Upper lobe of left lung (tissue), 6 donors: ENCODE results near the gene TRNP1. TPM values are rescaled to one million over a fixed set of nuclear protein-coding genes. Genes with fewer than 3 reads are reported as not detected.

ENCODE experiments used
- ATAC-seq, 2 donors: fragments of 200-7000 bp; cut with Tn5 transposase; one replicate each; pipeline ENCODE4 v1.9.1; 2022; ENCODE audit warnings: mild to moderate bottlenecking in 2 of 2, moderate library complexity in 2 of 2; ENCODE audit not compliant: low FRiP score in 2 of 2
- DNase-seq, 2 donors: peaks; one replicate each; pipeline ENCODE4 v3.0.0-alpha.2; 2019 to 2020
- H3K27ac ChIP-seq, 4 donors: fragments of 200-600 bp; sonication (generic); one replicate each; pipeline ENCODE4 v1.5.1; 2016 to 2019
- H3K27me3 ChIP-seq, 4 donors: fragments of 200-600 bp; sonication (generic); one replicate each; pipeline ENCODE4 v1.5.1; 2017 to 2019
- H3K36me3 ChIP-seq, 4 donors: fragments of 200-600 bp; sonication (generic); one replicate each; pipeline ENCODE4 v1.5.1; 2016 to 2019
- H3K4me1 ChIP-seq, 4 donors: fragments of 200-600 bp; sonication (generic); one replicate each; pipeline ENCODE4 v1.5.1; 2018 to 2019
- H3K4me3 ChIP-seq, 4 donors: fragments of 200-600 bp; sonication (generic); one replicate each; pipeline ENCODE4 v1.5.1; 2017 to 2019; ENCODE audit warnings: mild to moderate bottlenecking in 2 of 4, moderate library complexity in 1 of 4
- H3K9me3 ChIP-seq, 4 donors: fragments of 200-600 bp; sonication (generic); one replicate each; pipeline ENCODE4 v1.5.1; 2018 to 2019
- EP300 ChIP-seq, 4 donors: sonication (generic); formaldehyde crosslinking; IDR thresholded peaks; one replicate each; pipeline ENCODE4 v1.5.1; 2017; ENCODE audit warnings: antibody characterized with exemption in 4 of 4, control low read depth in 2 of 4
- POLR2A ChIP-seq, 4 donors: fragments of 450-650 bp; IDR thresholded peaks; one replicate each; pipeline ENCODE4 v1.5.1; 2016 to 2017; ENCODE audit warnings: antibody characterized with exemption in 4 of 4, mild to moderate bottlenecking in 2 of 4
- POLR2AphosphoS5 ChIP-seq, 2 donors: sonication (generic); formaldehyde crosslinking; IDR thresholded peaks; one replicate each; pipeline ENCODE4 v1.5.1; 2017; ENCODE audit warnings: antibody characterized with exemption in 2 of 2
- WGBS, 2 donors: methylation state at CpG; one replicate each; pipeline ENCODE4 v1.1.5; 2017 to 2018; 5-methylcytosine and 5-hydroxymethylcytosine counted together
- total RNA-seq, 6 donors: library from RNA; depleted of rRNA in 4 of 6; stranded (reverse); fragments of >200 nt in 4 of 6; gene quantifications; one replicate each; pipeline versions ENCODE4 v1.1.0 to v1.2.1, GENCODE V29; 2016 to 2021
- TF ChIP-seq, protein P1 (sequence below), 6 experiments: fragments of 450-650 bp in 4 of 6; fragments of 200-600 bp in 2 of 6; sonication (generic) in 2 of 6; IDR thresholded peaks; one replicate each; pipeline ENCODE4 v1.5.1; 2016 to 2019; ENCODE audit warnings: antibody characterized with exemption in 6 of 6
- donor health status: DM: no; HTN: no; CAD: no; lungs with moderate emphysema.
- donor health status: DM: no; HTN: yes; CAD: no; lungs with severe emphysema.

Gene TRNP1
- total RNA-seq, 6 donors from 2014 or later = 9.1 to 38.0 (median 26.0) TPM

DNA sequence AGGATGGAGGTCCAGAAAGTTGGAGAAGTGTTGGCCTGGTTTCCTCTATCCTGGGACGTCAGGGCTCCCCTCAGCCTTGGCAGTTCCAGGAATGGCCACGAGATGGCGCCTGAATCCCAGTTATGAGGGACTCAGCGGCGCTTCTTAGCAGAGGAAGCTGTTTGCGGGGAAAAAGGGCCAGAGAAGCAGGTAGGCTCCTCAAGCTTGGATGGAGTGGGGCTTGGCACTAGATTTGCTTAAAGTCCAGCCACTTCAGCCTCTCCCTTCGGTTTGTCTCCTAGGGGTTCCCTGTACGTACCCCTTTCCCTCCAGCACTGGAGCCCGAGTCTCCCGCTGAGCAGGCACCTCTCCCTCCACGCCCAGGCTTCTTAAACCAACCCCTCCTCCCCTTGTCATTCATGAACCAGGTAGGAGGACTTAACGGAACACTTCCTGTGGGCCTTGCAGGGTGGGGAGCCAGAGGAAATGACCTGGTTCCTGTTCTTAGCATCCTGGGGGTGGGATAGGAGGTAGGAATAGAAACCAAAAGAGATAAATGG is 51.2 kb downstream of the TRNP1 start:
- WGBS, 2 donors = 6 to 7% methylated on average over 12 of the region's 12 CpGs
- Histone ChIP-seq H3K4me3 (peak overlapping the region in 3 of 4 donors; percentile 16 to 40 (median 34)), H3K27me3 (no peaks in the 10 kb centered on the region), H3K4me1 (peaks cover 11 to 19% (median 15%) of the 10 kb centered on the region in 4 donors), H3K36me3 (no peaks in the 10 kb centered on the region), H3K9me3 (no peaks in the 10 kb centered on the region), H3K27ac (peak overlapping the region; percentile 22 to 63 (median 30))
- peak in 1 of 2 donors; percentile 91 for DNase-seq
- ATAC-seq = peak; percentile 93 to 94
- TF ChIP-seq POLR2AphosphoS5 (IDR thresholded peaks at IDR 0.05) (no peak), POLR2A (IDR thresholded peaks at IDR 0.05) (no peak)
- TF ChIP-seq, protein P1, sequence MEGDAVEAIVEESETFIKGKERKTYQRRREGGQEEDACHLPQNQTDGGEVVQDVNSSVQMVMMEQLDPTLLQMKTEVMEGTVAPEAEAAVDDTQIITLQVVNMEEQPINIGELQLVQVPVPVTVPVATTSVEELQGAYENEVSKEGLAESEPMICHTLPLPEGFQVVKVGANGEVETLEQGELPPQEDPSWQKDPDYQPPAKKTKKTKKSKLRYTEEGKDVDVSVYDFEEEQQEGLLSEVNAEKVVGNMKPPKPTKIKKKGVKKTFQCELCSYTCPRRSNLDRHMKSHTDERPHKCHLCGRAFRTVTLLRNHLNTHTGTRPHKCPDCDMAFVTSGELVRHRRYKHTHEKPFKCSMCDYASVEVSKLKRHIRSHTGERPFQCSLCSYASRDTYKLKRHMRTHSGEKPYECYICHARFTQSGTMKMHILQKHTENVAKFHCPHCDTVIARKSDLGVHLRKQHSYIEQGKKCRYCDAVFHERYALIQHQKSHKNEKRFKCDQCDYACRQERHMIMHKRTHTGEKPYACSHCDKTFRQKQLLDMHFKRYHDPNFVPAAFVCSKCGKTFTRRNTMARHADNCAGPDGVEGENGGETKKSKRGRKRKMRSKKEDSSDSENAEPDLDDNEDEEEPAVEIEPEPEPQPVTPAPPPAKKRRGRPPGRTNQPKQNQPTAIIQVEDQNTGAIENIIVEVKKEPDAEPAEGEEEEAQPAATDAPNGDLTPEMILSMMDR (IDR thresholded peaks at IDR 0.05) = peak; percentile 96 to 97 (median 96)

DNA sequence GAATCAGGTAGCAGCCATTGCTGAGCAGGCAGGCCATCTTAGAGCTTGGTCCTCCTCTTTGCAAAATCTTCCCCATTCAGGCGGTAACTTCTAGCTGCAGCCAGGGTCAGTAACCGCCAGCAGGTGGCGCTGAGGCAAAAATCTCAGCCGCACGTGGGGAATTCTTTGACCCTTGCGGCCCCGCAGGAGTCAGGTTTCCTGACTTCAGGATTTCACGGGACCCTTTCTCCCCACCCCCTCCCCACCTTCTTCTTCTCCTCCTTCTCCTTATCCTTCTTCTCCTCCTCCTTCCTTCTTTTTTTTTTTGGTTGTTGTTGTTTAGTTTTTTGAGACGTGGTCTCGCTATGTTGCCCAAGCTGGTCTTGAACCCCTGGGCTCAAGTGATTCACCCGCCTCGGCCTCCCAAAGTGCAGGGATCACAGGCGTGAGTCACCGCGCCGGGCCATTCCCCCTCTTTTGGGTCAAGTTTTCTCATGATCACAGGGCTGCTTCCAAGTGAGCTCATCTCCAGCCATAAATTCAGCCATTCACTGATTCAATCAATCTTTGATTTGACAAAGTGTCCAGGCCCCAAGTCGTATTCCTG is 52.6 kb downstream of the TRNP1 start:
- H3K9me3 ChIP-seq = no peaks in the 10 kb centered on the region

DNA sequence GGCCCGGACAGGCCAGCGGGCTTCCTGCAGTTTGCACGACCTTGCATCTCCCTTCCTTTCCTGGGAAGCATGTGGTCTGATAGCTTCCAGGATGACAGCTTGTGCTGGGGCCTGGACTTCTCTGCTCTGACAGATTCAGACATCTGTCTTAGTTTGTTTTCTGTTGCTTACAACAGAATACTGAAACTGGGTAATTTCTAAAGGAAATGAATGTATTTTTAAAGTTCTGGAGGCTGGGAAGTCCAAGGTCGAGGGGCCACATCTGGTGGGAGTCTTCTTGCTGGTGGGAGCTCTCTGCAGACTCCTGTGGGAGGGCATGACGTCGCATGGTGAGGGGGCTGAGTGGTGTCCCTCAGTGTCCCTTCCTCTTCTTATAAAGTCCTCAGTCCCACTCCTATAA is 54.4 kb downstream of the TRNP1 start:
- Histone ChIP-seq H3K27ac (no peak overlapping the region), H3K27me3 (no peaks in the 10 kb centered on the region), H3K9me3 (no peaks in the 10 kb centered on the region), H3K4me3 (no peak overlapping the region), H3K36me3 (no peaks in the 10 kb centered on the region), H3K4me1 (peaks cover 11 to 19% (median 15%) of the 10 kb centered on the region in 4 donors)
- ATAC-seq = no peak
- no peak for DNase-seq
- TF ChIP-seq POLR2AphosphoS5 (IDR thresholded peaks at IDR 0.05) (no peak), EP300 (IDR thresholded peaks at IDR 0.05) (no peak), POLR2A (IDR thresholded peaks at IDR 0.05) (no peak)
- TF ChIP-seq, protein P1 (IDR thresholded peaks at IDR 0.05) = no peak
- WGBS, 2 donors = 72 to 74% methylated on average over 6 of the region's 6 CpGs

More for the DNA sequence above, 52.6 kb downstream of the TRNP1 start:
- no peaks in the 10 kb centered on the region for H3K27me3 ChIP-seq
- H3K4me1 ChIP-seq = peaks cover 11 to 19% (median 15%) of the 10 kb centered on the region in 4 donors
- H3K36me3 ChIP-seq = no peaks in the 10 kb centered on the region
- no peak overlapping the region for H3K4me3 ChIP-seq
- WGBS, 2 donors = 19 to 25% methylated on average over 17 of the region's 17 CpGs
- peak; percentile 77 to 84 for ATAC-seq
- TF ChIP-seq EP300 (IDR thresholded peaks at IDR 0.05) = no peak
- TF ChIP-seq, protein P1 (IDR thresholded peaks at IDR 0.05) = peak; percentile 80 to 83 (median 80)
- peak in 1 of 2 donors; percentile 58 for DNase-seq
- H3K27ac ChIP-seq = no peak overlapping the region

DNA sequence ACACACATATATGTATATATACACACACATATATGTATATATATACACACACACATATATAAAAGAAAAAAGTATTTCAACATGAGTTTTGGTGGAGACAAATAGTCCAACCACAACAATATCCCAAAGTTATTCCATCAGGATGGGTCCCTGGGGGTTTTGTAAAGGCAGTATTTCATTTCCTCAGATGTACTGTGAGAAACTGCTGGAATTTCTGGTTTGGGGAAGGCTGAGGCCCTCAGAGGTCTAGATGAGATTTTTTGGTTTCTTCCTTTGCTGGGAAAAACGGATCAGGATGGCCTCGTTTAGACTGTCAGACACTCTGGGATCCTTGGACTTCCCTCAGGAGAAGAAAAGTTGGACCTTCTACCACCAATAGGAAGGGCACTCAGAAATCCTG is 55.6 kb downstream of the TRNP1 start:
- no peak overlapping the region for H3K4me3 ChIP-seq
- no peaks in the 10 kb centered on the region for H3K36me3 ChIP-seq
- WGBS, 2 donors = 80 to 81% methylated on average over 2 of the region's 2 CpGs
- no peaks in the 10 kb centered on the region for H3K9me3 ChIP-seq
- no peaks in the 10 kb centered on the region for H3K27me3 ChIP-seq
- TF ChIP-seq POLR2A (IDR thresholded peaks at IDR 0.05) (no peak), POLR2AphosphoS5 (IDR thresholded peaks at IDR 0.05) (no peak), EP300 (IDR thresholded peaks at IDR 0.05) (no peak)
- TF ChIP-seq, protein P1 (IDR thresholded peaks at IDR 0.05) = no peak
- H3K4me1 ChIP-seq = peaks cover 11 to 19% (median 15%) of the 10 kb centered on the region in 4 donors
- H3K27ac ChIP-seq = no peak overlapping the region
- no peak for DNase-seq
- ATAC-seq = no peak

DNA sequence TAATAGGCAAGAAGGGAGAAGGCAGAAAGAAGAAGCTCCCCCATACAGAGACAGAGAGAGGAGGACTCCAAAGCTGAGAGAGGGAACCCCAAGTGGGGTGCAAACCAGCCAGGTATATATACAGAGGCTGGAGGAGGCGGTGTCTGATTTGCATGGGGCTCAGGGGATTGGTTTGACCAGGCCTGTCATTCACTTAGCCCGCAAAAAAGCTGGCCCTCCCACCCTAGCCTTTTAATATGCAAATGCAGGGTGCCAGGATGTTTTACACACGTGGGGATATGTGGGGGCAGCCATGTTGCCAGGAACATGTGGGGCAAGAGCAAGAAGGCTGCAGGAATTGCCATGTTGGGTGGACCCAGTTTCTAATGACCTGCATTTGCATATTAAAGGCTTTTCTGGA is 56.1 kb downstream of the TRNP1 start:
- DNase-seq (no peak), ATAC-seq (no peak)
- WGBS, 2 donors = 68 to 77% methylated on average over 3 of the region's 3 CpGs
- H3K27me3 ChIP-seq = no peaks in the 10 kb centered on the region
- no peak overlapping the region for H3K27ac ChIP-seq
- H3K4me1 ChIP-seq = peaks cover 10 to 15% (median 13%) of the 10 kb centered on the region in 4 donors
- H3K36me3 ChIP-seq = no peaks in the 10 kb centered on the region
- TF ChIP-seq, protein P1 (IDR thresholded peaks at IDR 0.05) = no peak
- TF ChIP-seq POLR2A (IDR thresholded peaks at IDR 0.05) (no peak), EP300 (IDR thresholded peaks at IDR 0.05) (no peak), POLR2AphosphoS5 (IDR thresholded peaks at IDR 0.05) (no peak)
- H3K9me3 ChIP-seq = no peaks in the 10 kb centered on the region
- no peak overlapping the region for H3K4me3 ChIP-seq
